HepG2 (cell line): Measurements from ENCODE around the gene NIBAN1. TPM values are rescaled to one million over a fixed set of nuclear protein-coding genes. Genes with fewer than 3 reads are reported as not detected.

ENCODE experiments used
- ATAC-seq: fragments of 200-7000 bp; cut with Tn5 transposase; 3 replicates; pipeline ENCODE4 v1.9.1; 2020; ENCODE audit warnings: mild to moderate bottlenecking, moderate library complexity
- BruUV-seq: library from RNA; stranded (reverse); fragments of 400-500 nt; replicated peaks from 2 replicates; lab custom pipeline; 2021; lab: Mats Ljungman, UMichigan
- CTCF ChIA-PET: fragments of 300-600 bp; formaldehyde crosslinking; extraction: SDS; loops from one replicate; lab custom pipeline; 2021; ENCODE audit warnings: low total read pairs, inconsistent platforms, low intra/inter-chr PET ratio; lab: Yijun Ruan, JAX
- POLR2A ChIA-PET: fragments of 350-600 bp; sonication (Branson Sonifier 250); formaldehyde crosslinking; loops from one replicate; lab custom pipeline; 2020; ENCODE audit warnings: antibody characterized with exemption, inconsistent platforms; lab: Yijun Ruan, JAX
- DNase-seq: peaks from one replicate; pipeline ENCODE4 v3.0.0-alpha.2; 2015; ENCODE audit warnings: low spot score
- FAIRE-seq: peaks from 3 replicates; lab custom pipeline; 2011; peaks lifted over from hg19 to GRCh38; lab: Jason Lieb, UNC
- H2AFZ ChIP-seq: one replicate; pipeline ENCODE4 v1.6.1; 2011; ENCODE audit warnings: low read length, inconsistent platforms
- H3K27ac ChIP-seq: fragments of 300-600 bp; 3 replicates; pipeline ENCODE4 v1.8.0; 2011; ENCODE audit warnings: mixed run types, mild to moderate bottlenecking, mixed read lengths, low read length, inconsistent platforms; ENCODE audit not compliant: insufficient read depth; ENCODE audit errors: extremely low read length
- H3K27me3 ChIP-seq, 2 experiments: fragments of 200-600 bp in 1 of 2; 2 replicates in 1 of 2; 3 replicates in 1 of 2; pipeline versions ENCODE4 v1.6.0 to v1.8.0; 2011; ENCODE audit warnings: low read length in 2 of 2, mild to moderate bottlenecking in 2 of 2, moderate library complexity in 2 of 2, inconsistent platforms in 1 of 2; ENCODE audit not compliant: insufficient read depth in 2 of 2, control insufficient read depth in 1 of 2
- H3K36me3 ChIP-seq, 2 experiments: fragments of 200-600 bp in 1 of 2; replicated peaks in 1 of 2; 2 replicates in 1 of 2; 3 replicates in 1 of 2; pipeline versions ENCODE4 v1.5.1 to v1.8.0; 2011; ENCODE audit warnings: low read length in 2 of 2, inconsistent platforms in 1 of 2; ENCODE audit not compliant: insufficient read depth in 2 of 2, control insufficient read depth in 1 of 2
- H3K4me1 ChIP-seq: 2 replicates; pipeline ENCODE4 v1.5.1; 2012; ENCODE audit warnings: low read length, inconsistent platforms; ENCODE audit not compliant: insufficient read depth
- H3K4me2 ChIP-seq: 2 replicates; pipeline ENCODE4 v1.6.0; 2011; ENCODE audit warnings: low read depth, low read length, inconsistent platforms
- H3K4me3 ChIP-seq, 3 experiments: fragments of 200-600 bp in 1 of 3; sonication (generic), shearing (Covaris generic) in 1 of 3; replicated peaks in 1 of 3; 2 replicates each; pipeline ENCODE4 v1.5.1; 2011 to 2016; ENCODE audit warnings: low read length in 3 of 3, inconsistent platforms in 2 of 3, low read depth in 2 of 3, mild to moderate bottlenecking in 2 of 3, control low read depth in 1 of 3, mixed read lengths in 1 of 3; ENCODE audit not compliant: insufficient read depth in 1 of 3
- H3K79me2 ChIP-seq: one replicate; pipeline ENCODE4 v1.6.1; 2011; ENCODE audit warnings: low read length, inconsistent platforms; ENCODE audit not compliant: insufficient read depth
- H3K9ac ChIP-seq: 2 replicates; pipeline ENCODE4 v1.6.0; 2011; ENCODE audit warnings: mild to moderate bottlenecking, low read depth, low read length, inconsistent platforms; ENCODE audit not compliant: insufficient read depth
- H3K9me3 ChIP-seq: 2 replicates; pipeline ENCODE4 v1.5.1; 2012; ENCODE audit warnings: mild to moderate bottlenecking, low read length
- H4K20me1 ChIP-seq: 2 replicates; pipeline ENCODE4 v1.6.0; 2011; ENCODE audit warnings: inconsistent platforms, mild to moderate bottlenecking, low read length, moderate library complexity; ENCODE audit not compliant: insufficient read depth
- AKNA ChIP-seq: sonication (generic); formaldehyde crosslinking; IDR thresholded peaks from 2 replicates; pipeline ENCODE4 v1.4.0; 2020; ENCODE audit warnings: missing genetic modification reagents, borderline replicate concordance
- RAD51 ChIP-seq: fragments of 450-650 bp; IDR thresholded peaks from 2 replicates; pipeline ENCODE4 v1.6.1; 2016; ENCODE audit warnings: borderline replicate concordance
- SALL1 ChIP-seq: sonication (generic); formaldehyde crosslinking; IDR thresholded peaks from 2 replicates; pipeline ENCODE4 v1.8.0; 2022; ENCODE audit warnings: mild to moderate bottlenecking, missing genetic modification reagents
- SMAD3 ChIP-seq: sonication (generic); formaldehyde crosslinking; IDR thresholded peaks from 2 replicates; pipeline ENCODE4 v1.4.0; 2020; ENCODE audit warnings: missing genetic modification reagents
- SSRP1 ChIP-seq: IDR thresholded peaks from 2 replicates; pipeline ENCODE4 v1.6.1; 2016; ENCODE audit warnings: control low read depth
- TP53 ChIP-seq: sonication (generic); formaldehyde crosslinking; conservative IDR thresholded peaks from 2 replicates; pipeline ENCODE4 v1.4.0; 2020; ENCODE audit warnings: missing genetic modification reagents
- ZBTB14 ChIP-seq: sonication (generic); formaldehyde crosslinking; IDR thresholded peaks from 2 replicates; pipeline ENCODE4 v1.4.0; 2020; ENCODE audit warnings: missing genetic modification reagents
- ZBTB3 ChIP-seq: sonication (generic); formaldehyde crosslinking; IDR thresholded peaks from 2 replicates; pipeline ENCODE4 v1.4.0; 2020; ENCODE audit warnings: low read depth, mild to moderate bottlenecking, moderate library complexity, missing genetic modification reagents, borderline replicate concordance
- ZNF264 ChIP-seq: sonication (generic); formaldehyde crosslinking; IDR thresholded peaks from 2 replicates; pipeline ENCODE4 v1.4.0; 2020; ENCODE audit warnings: missing genetic modification reagents
- ZNF484 ChIP-seq: sonication (generic); formaldehyde crosslinking; IDR thresholded peaks from 2 replicates; pipeline ENCODE4 v1.5.1; 2020; ENCODE audit warnings: mild to moderate bottlenecking, low read depth, missing genetic modification reagents, borderline replicate concordance
- ZNF652 ChIP-seq: IDR thresholded peaks from 2 replicates; pipeline ENCODE4 v1.6.1; 2016; ENCODE audit warnings: low read depth, borderline replicate concordance
- ZNF746 ChIP-seq: sonication (generic); formaldehyde crosslinking; IDR thresholded peaks from 2 replicates; pipeline ENCODE4 v1.8.0; 2022; ENCODE audit warnings: mild to moderate bottlenecking, missing genetic modification reagents
- ZNF780A ChIP-seq: sonication (generic); formaldehyde crosslinking; IDR thresholded peaks from 2 replicates; pipeline ENCODE4 v1.8.0; 2022; ENCODE audit warnings: mild to moderate bottlenecking, missing genetic modification reagents, moderate library complexity
- ZNF850 ChIP-seq: sonication (generic); formaldehyde crosslinking; conservative IDR thresholded peaks from 2 replicates; pipeline ENCODE4 v1.9.0; 2021; ENCODE audit warnings: mild to moderate bottlenecking, missing genetic modification reagents
- in situ Hi-C: cut with HindIII; loops from 2 replicates; pipeline ENCODE4 v1.10.0; 2017; ENCODE audit warnings: low pct_unique_long_range_greater_than_20kb; ENCODE audit not compliant: extremely low pct_ligation_motif_present
- intact Hi-C: fragments of 100-400 bp; cut with micrococcal nuclease; formaldehyde crosslinking; loops from one replicate; pipeline ENCODE4 v1.10.0; 2022; ENCODE audit not compliant: unreplicated experiment
- polyA plus RNA-seq, 8 experiments: library from polyadenylated mRNA; depleted of rRNA in 3 of 8; stranded (reverse) in 7 of 8; unstranded in 1 of 8; fragments of >200 nt; fragmentation: Illumina TruSeq in 4 of 8; extraction: Trizol in 4 of 8; gene quantifications; 2 replicates each; pipeline versions ENCODE4 v1.2.1 to v1.2.3, GENCODE V29; 2011 to 2016; ENCODE audit warnings: low read depth in 4 of 8, missing spikeins in 1 of 8, mixed read lengths in 1 of 8; ENCODE audit not compliant: insufficient read depth in 1 of 8
- total RNA-seq, 5 experiments: library from RNA; depleted of rRNA; stranded (reverse); fragments of >200 nt; fragmentation: Illumina TruSeq; extraction: Trizol; gene quantifications; 2 replicates each; pipeline ENCODE4 v1.2.3, GENCODE V29; 2016; ENCODE audit warnings: low read depth in 1 of 5
- TF ChIP-seq, protein P1 (sequence below): sonication (generic); formaldehyde crosslinking; IDR thresholded peaks from 2 replicates; pipeline ENCODE4 v1.4.0; 2020; ENCODE audit warnings: missing genetic modification reagents

NIBAN1 gene
- total and polyA plus RNA-seq, 2 of the 13 experiments (the other 11 are each of a cell fraction or from before 2014, with no cell fraction given): not detected

GRCh38 chr1:184988506-184988905 is 14.2 kb upstream of the NIBAN1 start:
- intact Hi-C loops: no loop called here
- no peak overlapping the region for H3K9ac ChIP-seq
- CTCF ChIA-PET: no interaction called here
- no peak for ATAC-seq
- TF ChIP-seq TP53 (no peak), ZNF850 (no peak), RAD51 (no peak), ZNF264 (CRISPR knock-in tag) (no peak), ZNF746 (CRISPR knock-in tag) (no peak), ZNF780A (CRISPR knock-in tag) (no peak), ZBTB14 (CRISPR knock-in tag) (no peak), ZNF652 (CRISPR knock-in tag) (no peak), ZNF484 (CRISPR knock-in tag) (no peak), ZBTB3 (CRISPR knock-in tag) (no peak), AKNA (no peak), SALL1 (CRISPR knock-in tag) (no peak), SMAD3 (CRISPR knock-in tag) (no peak), SSRP1 (CRISPR knock-in tag) (no peak)
- TF ChIP-seq, protein P1, sequence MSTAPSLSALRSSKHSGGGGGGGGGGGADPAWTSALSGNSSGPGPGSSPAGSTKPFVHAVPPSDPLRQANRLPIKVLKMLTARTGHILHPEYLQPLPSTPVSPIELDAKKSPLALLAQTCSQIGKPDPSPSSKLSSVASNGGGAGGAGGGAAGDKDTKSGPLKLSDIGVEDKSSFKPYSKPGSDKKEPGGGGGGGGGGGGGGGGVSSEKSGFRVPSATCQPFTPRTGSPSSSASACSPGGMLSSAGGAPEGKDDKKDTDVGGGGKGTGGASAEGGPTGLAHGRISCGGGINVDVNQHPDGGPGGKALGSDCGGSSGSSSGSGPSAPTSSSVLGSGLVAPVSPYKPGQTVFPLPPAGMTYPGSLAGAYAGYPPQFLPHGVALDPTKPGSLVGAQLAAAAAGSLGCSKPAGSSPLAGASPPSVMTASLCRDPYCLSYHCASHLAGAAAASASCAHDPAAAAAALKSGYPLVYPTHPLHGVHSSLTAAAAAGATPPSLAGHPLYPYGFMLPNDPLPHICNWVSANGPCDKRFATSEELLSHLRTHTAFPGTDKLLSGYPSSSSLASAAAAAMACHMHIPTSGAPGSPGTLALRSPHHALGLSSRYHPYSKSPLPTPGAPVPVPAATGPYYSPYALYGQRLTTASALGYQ (CRISPR knock-in tag): no peak
- TF ChIP-seq, all 625 proteins: peak for 0
- in situ Hi-C loops: no loop called here
- H2AFZ ChIP-seq: no peak overlapping the region
- no peaks in the 10 kb centered on the region for H3K9me3 ChIP-seq
- H3K36me3 ChIP-seq: no peaks in the 10 kb centered on the region
- H3K27ac ChIP-seq: no peak overlapping the region
- no peaks in the 10 kb centered on the region for H3K79me2 ChIP-seq
- BruUV-seq: no TSS peak
- FAIRE-seq (no peak), DNase-seq (no peak)
- H3K4me2 ChIP-seq: no peak overlapping the region
- POLR2A ChIA-PET: no interaction called here
- no peaks in the 10 kb centered on the region for H4K20me1 ChIP-seq
- H3K27me3 ChIP-seq: peaks cover 0 to 7% of the 10 kb centered on the region in 2 experiments; a peak in 1 of 5 replicates
- H3K4me3 ChIP-seq: no peak overlapping the region
- no peaks in the 10 kb centered on the region for H3K4me1 ChIP-seq
